Measurements from ENCODE around the gene HMX1.

Gene HMX1

DNA sequence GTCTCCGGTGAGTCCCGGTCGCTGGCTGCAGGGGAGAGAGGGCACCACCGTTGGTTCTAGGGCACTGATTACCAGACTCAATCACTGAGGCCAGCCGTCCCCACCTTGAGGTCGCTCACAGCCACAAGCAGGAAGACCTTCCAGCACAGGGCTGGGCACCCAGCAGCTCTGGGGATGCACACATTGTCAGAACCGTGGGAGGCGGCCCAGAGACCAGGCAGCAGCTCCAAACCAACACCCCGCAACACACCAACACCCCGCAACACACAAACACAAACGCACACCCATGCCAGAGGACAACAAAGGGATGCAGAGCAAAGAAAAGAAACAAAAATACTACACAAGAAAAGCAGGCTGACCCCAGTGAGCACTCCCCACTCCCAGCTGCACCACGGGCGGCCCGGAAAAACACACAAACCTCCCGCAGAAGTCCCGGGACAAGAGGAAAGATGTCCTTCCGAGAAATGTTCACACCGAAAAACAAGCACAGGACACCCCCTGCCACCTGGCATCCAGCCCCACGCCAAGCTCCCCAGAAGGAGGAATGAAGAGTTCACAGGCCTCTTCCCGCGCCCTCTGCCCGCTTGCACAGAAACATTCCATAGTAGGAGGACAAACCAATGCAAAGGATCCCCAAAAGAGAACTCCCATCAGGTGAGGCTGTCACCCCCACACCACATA lies 3.2 kb downstream of the HMX1 start:
- no peak for DNase-seq (ENCODE audit: low read depth in 2 of 2)

DNA sequence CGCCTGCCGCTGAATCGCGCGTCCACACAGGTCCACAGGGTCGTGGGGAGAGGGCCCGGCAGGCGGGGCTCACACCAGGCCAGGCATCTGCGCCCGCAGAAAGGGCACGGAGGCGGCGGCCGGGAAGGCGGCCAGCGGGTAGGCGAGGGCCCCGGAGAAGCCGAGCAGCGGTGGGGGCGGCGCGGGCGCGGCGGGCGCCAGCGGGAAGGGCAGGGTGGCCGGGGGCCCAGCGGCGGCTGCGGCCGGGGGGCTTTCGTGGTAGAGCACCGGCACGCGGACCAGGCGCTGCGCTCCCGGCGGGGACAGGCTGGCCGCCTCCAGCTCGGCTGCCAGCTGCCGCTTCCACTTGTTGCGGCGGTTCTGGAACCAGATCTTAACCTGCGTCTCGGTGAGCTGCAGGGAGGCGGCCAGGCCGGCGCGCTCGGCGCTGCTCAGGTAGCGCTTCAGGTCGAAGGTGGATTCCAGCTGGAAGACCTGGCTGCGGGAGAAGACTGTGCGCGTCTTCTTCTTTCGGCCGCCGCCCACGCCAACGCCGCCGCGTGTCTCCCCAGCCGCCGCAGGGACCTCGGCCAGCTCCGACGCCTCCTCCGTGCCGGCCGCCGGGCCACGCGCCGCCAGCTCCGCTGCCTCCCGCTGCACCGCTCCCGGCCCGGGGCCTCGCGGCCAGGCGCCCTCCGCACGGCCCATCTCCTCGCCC lies 3.9 kb downstream of the HMX1 start:
- DNase-seq (ENCODE audit: low read depth in 2 of 2) = no peak

DNA sequence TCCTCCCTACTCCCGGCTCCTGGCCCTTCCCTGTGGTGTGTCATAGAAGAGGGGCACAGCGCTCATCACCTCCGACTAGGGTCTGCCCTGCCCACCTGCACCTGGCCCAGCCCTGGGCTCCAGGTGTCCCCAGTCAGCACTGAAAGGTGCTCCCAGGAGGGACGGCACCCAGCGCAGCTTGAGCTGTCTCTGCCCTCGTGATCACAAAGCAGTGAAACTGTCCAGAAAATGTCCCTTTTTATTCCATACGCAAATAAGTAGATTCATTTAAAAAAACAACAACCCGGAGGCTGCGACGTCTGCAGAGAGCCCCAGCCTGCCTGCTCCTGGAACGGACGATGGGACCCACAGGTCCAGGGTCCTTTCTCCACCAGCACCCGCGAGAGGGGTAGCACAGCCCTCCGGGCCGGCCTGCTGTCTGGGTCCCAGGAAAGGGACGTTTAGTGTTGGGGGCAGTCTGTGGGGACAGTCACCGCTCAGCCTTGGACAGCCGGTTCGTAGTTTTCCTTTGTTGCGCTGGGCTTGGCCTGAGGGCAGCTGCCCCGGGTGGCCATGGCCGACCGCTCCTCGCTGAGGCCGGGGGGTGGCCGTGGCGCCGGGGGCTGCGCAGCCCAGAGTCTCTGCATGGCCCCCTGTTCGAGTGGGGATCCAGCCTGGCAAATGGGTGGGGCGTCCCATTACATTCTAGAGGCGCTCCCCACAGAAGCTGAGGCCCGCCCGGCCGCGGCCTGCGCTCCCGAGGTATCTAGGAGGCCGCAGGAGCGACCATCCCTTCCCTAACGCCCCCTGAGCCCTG lies 4.6 kb downstream of the HMX1 start:
- no peak for DNase-seq (ENCODE audit: low read depth in 2 of 2)

DNA sequence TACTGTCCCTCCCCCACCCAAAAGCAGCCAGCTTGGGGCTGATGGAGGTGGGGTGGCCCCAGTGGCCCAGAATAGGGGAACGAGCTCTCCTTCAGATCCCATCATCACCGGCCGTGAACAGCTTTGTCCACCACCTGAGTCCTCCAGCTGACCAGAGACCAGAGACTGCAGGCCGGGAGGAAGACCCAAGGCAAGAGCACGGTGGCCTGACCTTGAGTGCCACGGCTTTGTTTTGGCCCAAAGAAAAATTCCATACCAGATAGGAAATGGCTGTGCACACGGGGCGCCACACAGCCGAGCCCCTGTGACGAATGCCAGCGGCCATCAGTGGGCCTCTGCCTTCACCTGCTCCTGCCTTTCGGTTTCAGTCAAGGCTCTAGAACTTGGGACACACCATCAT lies 5.2 kb downstream of the HMX1 start:
- no peak for DNase-seq (ENCODE audit: low read depth in 2 of 2)

DNA sequence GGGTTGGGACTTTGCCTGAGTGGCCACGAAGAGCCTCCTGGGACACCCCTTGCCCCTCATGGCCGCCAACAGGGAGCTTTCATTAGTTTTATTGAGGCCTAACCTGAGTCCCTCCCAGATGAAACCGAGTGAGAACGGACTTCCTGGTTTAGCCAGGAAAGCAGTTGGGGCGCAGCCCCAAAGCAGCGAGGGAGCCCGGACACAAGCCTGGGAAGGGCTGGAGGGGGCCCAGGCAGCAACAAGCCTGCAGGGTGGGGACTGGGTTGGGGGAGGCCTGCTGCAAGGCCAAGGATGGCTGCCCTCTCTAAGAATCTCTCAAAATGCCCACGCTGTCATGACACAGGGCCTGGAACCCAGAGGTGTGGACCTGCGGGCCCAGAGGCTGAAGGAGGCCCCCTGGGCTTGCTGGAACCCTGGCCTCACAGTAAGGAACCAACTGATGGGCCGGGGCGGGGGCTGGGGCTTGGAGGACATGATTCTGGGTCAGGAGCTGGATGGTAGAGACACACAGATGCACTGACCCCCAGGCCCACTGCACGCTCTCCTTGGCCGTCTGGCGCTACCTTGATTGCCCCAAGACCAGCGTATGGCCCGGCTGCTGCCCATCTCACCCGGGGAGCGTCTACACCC lies 5.8 kb downstream of the HMX1 start:
- DNase-seq (ENCODE audit: low read depth in 2 of 2) = no peak

DNA sequence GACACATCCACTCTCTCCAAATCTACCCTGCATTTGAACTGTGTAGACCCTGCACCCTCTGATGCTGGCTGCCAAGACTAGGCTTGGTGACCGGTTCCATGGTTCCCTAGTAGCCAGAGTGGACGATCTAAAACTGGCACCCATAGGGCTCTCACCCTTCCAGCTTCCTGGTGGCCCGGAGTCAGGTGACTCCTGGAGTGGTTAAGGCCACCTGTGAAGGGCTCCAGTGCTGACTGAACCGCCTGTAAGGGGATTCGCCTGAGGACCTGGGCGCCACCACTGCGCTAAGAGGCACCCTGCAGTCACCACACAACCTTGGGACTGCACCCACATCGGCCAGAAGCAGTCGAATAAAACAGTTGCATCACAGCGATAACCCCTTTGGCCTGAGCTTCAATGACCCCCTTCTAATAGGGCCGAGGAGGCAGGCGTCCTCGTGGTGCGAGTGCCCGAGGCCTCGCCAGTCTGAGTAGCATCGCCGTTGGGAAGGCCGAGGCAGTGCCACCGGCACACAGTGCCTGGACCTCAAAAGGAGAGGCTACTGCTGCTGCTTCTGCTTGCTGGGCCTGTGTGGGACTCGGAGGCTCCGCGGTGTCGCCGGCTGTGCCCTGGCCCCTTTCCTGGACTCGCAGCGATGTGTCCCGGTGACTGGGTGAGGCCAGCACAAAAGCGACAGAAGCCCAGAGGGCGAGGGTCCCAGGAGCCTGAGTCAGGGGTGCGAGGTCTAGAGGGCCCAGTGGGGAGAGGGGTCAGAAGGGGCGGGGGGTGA lies 6.5 kb downstream of the HMX1 start:
- DNase-seq (ENCODE audit: low read depth in 2 of 2) = no peak

DNA sequence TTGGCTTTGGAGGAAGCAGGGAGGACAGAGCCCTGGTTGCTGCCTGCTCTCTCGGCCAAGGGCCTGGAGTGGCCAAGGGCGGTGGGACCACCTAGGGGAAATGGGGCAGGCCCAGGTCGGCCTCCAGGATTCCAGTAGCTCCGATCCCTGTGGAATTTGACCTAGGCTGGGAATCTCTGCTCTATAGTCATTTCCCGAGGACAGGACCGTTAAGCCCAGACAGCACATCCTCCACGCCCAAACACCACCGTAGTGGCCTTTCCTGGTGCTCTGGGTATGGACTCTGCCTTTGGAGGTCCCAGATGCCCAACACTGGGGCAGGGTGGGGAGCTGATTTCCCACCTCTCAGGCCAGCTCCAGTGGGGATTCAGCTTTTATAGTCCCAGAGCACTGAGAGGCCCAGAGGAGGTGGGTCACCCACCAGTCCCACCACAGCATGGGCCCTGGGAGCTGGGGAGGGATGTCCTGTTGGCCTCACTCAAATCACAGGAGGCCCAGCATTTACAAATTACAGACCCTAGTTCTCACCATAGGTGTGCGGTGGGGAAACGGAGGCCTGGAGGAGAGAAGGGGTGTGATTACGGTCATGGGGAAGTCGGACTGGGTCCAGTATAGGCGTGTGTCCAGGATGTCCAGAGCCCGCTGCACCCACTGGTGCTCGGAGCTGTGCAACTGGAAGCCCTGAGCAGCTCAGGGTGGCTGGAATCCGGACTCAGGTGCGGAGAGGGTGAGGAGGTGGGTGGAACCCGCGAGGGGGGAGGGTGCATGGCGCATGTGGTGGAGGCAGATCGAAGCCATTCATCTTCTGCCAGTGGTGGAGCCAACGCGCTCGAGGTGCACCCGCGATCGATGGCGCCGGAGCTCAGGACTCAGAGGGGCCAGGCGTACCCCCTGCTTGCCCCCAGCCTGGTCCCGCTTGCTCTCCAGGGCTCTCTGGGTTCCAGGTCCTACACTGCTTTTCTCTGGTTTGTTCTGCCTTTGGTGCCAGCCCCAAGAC lies 7.7 kb downstream of the HMX1 start:
- no peak for DNase-seq (ENCODE audit: low read depth in 2 of 2)

DNA sequence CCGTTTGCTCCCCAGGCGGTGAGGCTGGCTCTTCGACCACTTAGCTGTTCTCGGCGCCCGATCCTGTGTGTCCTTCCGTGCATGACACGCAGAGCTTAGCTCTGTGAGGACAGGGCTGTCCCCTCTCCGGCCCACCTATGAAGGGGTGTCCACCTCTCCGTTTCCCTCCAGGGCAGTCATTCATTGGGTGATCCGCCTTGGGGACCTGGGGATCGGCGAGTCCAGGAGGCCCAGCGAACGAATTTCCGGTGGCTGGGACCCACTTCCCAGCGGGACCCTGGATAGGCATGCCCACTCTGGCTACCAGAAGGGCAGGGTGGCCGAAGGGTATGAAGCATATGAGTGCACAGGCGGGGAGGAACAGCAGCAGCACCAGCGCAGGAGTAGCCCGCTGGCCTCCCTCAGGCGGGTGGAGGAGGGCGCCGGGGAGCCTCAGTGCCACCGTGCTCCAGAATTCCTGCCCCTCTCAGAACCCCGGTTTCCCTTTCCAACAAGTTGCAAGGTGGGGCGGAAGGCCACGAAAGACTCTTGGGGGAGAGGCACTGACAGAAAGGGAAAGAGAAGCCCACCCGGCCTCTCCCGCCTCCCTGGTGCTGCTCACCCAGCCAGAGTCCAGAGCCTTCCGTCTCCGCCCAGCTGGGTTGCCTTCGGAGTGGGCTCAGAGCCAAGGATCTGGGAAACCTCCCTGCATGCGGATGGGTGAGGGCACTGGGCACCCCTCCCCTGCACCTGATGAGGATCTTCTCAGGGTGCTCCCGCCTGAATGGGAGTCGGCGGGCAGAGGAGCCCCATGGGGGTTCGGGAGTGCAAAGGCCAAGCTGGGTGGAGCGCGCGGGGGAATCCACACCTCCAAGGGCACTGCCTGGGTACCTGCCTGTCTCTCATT lies 8.6 kb downstream of the HMX1 start:
- DNase-seq (ENCODE audit: low read depth in 2 of 2) = no peak

DNA sequence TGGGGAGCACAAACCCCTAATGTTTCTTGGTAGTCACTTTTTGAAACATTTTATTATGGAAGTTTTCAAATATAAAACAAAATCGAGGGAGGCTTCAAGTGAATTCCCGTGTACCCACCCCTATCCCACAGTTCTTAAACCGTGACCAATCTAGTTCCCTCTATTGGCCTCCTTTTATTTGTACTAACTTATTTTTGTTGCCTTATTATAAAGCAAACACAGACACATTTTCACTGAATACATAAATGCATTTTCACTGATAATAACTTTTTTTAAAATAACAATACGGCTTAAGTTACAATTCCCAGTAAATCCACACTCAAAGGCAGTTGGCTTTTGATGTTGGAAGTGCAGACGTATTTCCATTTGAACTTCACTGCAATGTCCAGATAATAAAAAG lies 9.3 kb downstream of the HMX1 start:
- DNase-seq (ENCODE audit: low read depth in 2 of 2) = no peak

DNA sequence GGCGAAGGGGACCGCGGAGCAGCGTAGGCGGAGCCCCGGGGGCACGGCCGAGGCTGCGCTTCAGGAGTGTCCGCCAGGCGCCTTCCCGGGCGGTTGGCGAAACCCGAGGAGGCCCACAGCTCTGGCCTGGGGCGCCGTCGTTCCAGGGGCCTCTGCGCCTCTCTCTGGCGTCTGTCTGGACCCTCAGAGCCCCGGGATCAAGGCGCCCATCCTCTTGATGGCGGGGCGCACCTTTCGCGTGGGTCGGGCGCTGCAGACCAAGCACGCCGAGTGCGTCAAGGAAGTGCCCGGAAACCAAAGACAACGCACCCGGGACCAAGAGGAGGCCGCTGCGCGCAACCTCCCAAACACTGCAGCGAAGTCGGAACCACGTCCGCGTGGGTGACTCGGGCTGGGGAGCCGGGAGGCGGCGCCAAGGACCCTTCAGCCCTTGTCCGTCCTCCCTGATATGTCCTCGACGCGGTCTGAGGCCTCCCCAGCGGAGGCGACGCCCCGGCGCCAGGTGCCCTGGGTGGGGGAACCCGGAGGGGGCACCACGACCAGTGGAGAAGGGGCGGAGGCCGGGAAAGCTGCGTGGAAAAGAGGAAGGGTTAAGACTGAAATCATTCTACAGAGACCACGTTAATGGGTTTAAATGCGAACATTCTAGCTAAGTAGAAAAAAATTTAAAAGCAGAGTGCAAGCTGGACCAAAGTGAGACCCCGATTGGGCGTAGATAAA lies 9.9 kb downstream of the HMX1 start:
- no peak for DNase-seq (ENCODE audit: low read depth in 2 of 2)

DNA sequence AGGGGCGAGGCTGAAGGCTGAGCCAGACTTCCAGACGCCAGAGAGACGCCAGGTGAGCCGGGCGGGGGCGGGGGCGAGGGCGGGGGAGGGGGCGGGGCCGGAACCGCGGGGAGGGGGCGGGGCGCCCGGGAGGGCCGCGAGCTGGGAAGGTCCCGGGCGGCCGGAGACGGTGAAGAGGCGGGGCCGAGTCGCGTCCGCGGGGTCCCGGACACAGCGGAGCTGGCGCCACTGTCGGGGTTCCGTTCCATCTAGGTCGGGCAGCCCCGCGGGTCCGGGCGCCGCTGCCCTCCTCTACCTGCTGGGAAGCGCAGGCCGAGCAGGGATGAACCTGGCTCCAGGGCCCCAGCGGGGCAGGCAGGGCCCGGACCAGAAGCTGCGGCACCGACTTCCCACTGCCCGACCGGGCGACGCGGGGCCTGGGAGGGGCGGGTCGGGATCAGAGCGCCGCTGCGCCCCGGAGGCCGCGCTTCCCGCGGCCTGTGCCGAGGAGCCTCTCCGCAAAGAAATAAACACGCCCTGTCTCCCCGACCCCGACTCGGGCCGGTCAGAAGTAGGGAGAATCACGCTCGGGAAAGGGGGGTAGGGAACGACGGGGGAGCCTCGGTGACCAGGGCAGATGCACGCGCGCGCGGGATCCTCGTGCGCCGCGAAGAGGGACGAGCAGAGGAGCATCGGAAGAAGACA lies 10.6 kb downstream of the HMX1 start:
- DNase-seq (ENCODE audit: low read depth in 2 of 2) = no peak

DNA sequence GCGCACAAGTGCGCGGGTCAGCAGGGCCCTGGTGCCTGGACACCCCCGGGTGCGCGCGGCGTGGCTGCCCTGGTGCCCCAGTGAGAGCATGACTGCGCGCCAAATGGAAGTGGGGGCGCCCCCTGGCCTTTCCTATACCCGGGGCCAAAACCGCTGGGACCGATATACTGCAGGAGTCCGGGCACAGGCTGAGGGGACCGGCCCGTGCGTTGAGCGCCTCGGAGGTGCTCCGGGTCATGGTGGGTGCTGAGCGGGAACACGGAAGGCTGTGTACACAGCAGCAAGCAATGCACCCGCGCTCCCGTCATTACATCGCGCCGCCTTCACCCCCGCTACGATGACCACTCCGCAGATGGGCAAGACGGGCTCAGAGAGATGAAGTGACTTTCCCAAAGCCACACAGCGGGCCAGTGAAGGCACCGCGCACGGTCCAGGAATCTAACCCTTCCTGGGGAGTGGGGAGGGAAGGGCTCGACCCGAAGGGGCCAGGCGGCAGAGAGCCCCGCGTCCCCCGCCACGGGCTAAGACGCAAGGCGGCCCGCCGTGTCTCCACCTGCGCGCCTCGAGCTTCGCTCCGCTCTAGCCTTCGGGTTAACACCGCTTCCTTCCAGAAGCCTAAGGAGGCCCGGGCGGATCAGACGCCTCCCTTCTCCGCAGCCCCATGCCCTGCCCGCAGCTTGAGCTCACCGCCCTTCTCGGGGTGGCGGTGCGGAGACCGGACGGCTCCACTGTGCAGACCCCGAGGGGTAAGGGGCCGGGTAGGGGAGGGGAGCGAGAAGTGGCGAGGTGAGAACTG lies 11.3 kb downstream of the HMX1 start:
- no peak for DNase-seq (ENCODE audit: low read depth in 2 of 2)

DNA sequence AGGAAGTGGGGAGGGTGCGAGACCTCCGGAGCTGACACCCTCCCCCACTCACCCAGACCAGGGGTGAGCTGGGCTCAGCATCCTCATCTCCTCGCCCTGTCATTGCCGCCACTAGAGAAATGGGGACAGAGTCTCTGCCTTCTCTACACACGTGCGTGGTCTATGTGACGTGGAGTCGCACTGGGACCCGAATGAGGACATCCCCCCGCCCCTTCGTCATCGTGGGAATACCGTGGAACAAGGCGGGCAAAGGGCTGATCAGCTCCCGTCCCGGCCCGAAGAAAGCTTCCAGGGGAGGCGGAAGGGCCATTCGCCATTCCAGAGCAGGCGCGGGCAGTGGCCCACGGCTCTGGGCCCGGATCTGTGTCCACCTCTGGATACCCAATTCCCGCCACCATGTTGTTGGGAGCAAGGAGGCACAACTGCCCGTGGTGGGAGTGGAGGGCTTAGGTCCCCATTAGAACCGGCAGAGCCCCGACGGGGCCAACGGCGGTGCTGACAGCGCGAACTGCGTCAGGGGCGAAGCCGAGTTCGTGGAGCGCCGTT lies 12.0 kb downstream of the HMX1 start:
- DNase-seq (ENCODE audit: low read depth in 2 of 2) = no peak

DNA sequence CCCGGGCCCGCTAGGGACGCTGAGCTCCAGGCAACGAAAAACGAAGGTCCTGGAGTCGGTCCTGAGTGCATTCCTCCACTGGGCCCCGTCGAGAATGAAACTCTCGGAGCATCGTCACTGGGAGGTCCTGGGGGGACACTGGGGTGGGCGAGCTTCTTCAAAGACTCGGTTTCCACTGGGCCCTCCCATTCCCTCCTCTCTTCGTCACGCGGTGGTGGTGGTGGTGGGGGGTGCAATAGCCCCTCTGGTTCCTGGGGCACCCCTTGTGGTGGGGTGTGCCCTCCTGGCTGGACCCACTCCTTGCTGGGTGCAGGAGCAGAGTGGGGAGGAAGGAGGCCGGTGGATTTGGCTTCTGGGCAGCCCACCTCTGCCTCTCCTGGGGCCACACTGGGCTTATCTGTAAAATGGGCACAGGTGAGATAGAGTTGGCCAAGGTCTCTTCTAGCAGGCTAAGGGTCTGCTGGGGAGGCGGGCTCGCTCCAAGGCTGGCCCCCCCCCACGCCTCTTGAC lies 12.9 kb downstream of the HMX1 start:
- no peak for DNase-seq (ENCODE audit: low read depth in 2 of 2)

DNA sequence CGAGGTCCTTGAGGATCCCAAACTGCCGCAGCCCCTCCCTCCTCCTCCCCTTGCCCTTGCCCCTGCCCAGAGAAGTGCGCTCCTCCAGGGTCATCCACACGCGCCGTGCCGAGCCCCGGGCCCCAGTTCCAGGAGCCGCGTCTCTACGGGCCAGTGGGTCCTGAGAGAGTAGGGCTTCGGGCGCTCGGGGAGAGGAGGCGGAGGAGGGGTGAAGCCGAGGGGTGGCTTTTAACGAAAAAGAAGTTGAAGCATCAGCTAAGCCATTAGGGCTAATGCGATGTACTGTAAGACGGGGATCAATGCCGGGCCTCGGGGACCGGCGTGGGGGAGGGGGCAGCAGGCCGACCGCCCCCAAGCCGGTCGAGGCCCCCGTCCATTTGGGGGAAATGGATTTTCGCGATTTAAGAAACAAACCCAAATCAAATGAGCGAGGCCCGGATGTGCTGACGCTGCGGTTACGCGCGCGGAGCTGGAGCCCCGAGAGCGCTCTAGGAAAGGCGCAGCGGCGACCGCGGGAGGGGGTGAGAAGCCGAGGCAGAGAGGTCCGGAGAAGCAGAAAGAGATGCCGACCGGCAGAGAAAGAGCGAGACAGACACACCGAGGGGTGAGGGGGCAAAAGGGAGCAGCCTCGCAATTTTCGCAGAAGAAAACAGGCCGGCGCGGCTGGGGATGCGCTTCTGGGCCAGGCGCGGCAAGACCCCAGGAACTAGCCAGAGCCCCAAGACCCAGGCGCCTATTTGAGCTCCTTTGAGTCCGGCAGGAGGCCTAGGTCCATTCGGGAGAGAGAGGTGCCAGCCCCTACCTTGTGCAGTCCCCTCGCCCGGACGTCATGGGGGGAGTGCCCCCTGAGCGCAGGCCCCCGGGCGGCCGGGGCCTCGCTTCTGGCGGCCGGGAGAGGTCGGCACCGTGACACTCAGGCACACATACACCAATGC lies 13.6 kb downstream of the HMX1 start:
- DNase-seq (ENCODE audit: low read depth in 2 of 2) = no peak

Measured in stimulated activated CD4-positive, alpha-beta T cell treated with anti-CD3 and anti-CD28 coated beads, Interleukin-1b, Interleukin-23, amount 100 ng/mL, for 4 hours (primary cell).